HG03457 (cell line): ENCODE data around the gene NAMPT.
"Not testable (repeated sequence)": the region's sequence is repeated elsewhere in the genome, so short reads cannot be mapped to it uniquely, and the experiment has no call there.

Source experiments
- ATAC-seq: cut with Tn5 transposase; IDR thresholded peaks from one replicate; pipeline ENCODE4 v1.9.1; 2021; ENCODE audit warnings: moderate number of reproducible peaks; ENCODE audit not compliant: unreplicated experiment

The NAMPT gene

GRCh38 chr7:106305732-106306131, 20.9 kb upstream of the NAMPT start:
- no peak for ATAC-seq

- ATAC-seq, result no peak
Measured at GRCh38 chr7:106304568-106304967, 19.8 kb upstream of the NAMPT start.

GRCh38 chr7:106298631-106299030, 13.8 kb upstream of the NAMPT start:
- not testable (repeated sequence) for ATAC-seq

GRCh38 chr7:106298155-106298554, 13.4 kb upstream of the NAMPT start:
- not testable (repeated sequence) for ATAC-seq

GRCh38 chr7:106294334-106294733, 9.6 kb upstream of the NAMPT start:
- ATAC-seq, result no peak

- ATAC-seq, result no peak
Measured at GRCh38 chr7:106291247-106291646, 6.5 kb upstream of the NAMPT start.

GRCh38 chr7:106290319-106290718, 5.5 kb upstream of the NAMPT start:
- ATAC-seq, result no peak

- no peak for ATAC-seq
Measured at GRCh38 chr7:106289848-106290247, 5.1 kb upstream of the NAMPT start.

- no peak for ATAC-seq
Measured at GRCh38 chr7:106288263-106288662, 3.5 kb upstream of the NAMPT start.

- no peak for ATAC-seq
Measured at GRCh38 chr7:106287786-106288185, 3.0 kb upstream of the NAMPT start.

- peak; percentile 23 for ATAC-seq
Measured at GRCh38 chr7:106285855-106286492, 1.2 kb upstream of the NAMPT start.

- peak; percentile 62 for ATAC-seq
Measured at GRCh38 chr7:106285051-106285854, 470 bp upstream of the NAMPT start.

GRCh38 chr7:106283831-106284713, 711 bp downstream of the NAMPT start:
- ATAC-seq, result peak; percentile 7

- ATAC-seq, result no peak
Measured at GRCh38 chr7:106283501-106283830, 1.3 kb downstream of the NAMPT start.

- no peak for ATAC-seq
Measured at GRCh38 chr7:106282852-106283251, 1.9 kb downstream of the NAMPT start.

- ATAC-seq, result no peak
Measured at GRCh38 chr7:106282390-106282789, 2.4 kb downstream of the NAMPT start.

- no peak for ATAC-seq
Measured at GRCh38 chr7:106281585-106282318, 3.0 kb downstream of the NAMPT start.

- ATAC-seq, result no peak
Measured at GRCh38 chr7:106281127-106281526, 3.7 kb downstream of the NAMPT start.

GRCh38 chr7:106279425-106280197, 5.2 kb downstream of the NAMPT start:
- no peak for ATAC-seq

GRCh38 chr7:106278695-106279094, 6.1 kb downstream of the NAMPT start:
- no peak for ATAC-seq
